HL-60 (cell line): ENCODE data around the gene INSC.

Experiments
- CTCF ChIP-seq: IDR thresholded peaks from one replicate; pipeline ENCODE4 v1.5.1; 2011; ENCODE audit warnings: low read length, control low read depth, inconsistent platforms; ENCODE audit not compliant: insufficient read depth
- POLR2AphosphoS5 ChIP-seq: IDR thresholded peaks from 2 replicates; pipeline ENCODE4 v1.6.1; 2012; ENCODE audit warnings: low read depth
- REST ChIP-seq: IDR thresholded peaks from 2 replicates; pipeline ENCODE4 v1.6.1; 2012; ENCODE audit warnings: low read depth; ENCODE audit not compliant: insufficient replicate concordance

GRCh38 chr11:15293975-15294620 lies 179.4 kb downstream of the INSC start:
- no peak for TF ChIP-seq REST
- no peak for TF ChIP-seq CTCF
- TF ChIP-seq POLR2AphosphoS5: no peak
